Left hindlimb (tissue), 1 donor: ENCODE measurements around the gene RARG.

ENCODE experiments used
- DNase-seq: peaks from one replicate; pipeline ENCODE4 v3.0.0-alpha.2; 2018

Gene RARG

GRCh38 chr12:53161119-53161911 is 70.7 kb downstream of the RARG start:
- DNase-seq = no peak

- DNase-seq = no peak
These were observed 71.3 kb downstream of the RARG start for GRCh38 chr12:53160673-53161072.
